Stomach (tissue), 19 donors: ENCODE data around the gene PPP4R4. TPM values are rescaled to one million over a fixed set of nuclear protein-coding genes. Genes with fewer than 3 reads are reported as not detected.
A peak's percentile ranks its signal among the peaks of the same experiment; 100 is the strongest.

ENCODE experiments used
- DNase-seq, 2 donors: peaks; one replicate each; pipeline versions ENCODE4 v3.0.0 to v3.0.0-alpha.2; 2013 to 2019
- H3K27ac ChIP-seq, 5 donors: fragments of 200-600 bp in 4 of 5; sonication (generic) in 4 of 5; one replicate each; pipeline ENCODE4 v1.5.1; 2013 to 2019; ENCODE audit warnings: mild to moderate bottlenecking in 1 of 5, moderate library complexity in 1 of 5
- H3K27me3 ChIP-seq, 3 donors: fragments of 200-600 bp; sonication (generic); one replicate each; pipeline ENCODE4 v1.5.1; 2017 to 2019; ENCODE audit warnings: mixed run types in 1 of 3
- H3K36me3 ChIP-seq, 4 donors: fragments of 200-600 bp; sonication (generic); 1 replicate in 3 of 4; 2 replicates in 1 of 4; pipeline ENCODE4 v1.5.1; 2016 to 2019
- H3K4me1 ChIP-seq, 4 donors: fragments of 200-600 bp; sonication (generic); one replicate each; pipeline ENCODE4 v1.5.1; 2016 to 2019
- H3K4me3 ChIP-seq, 4 donors: fragments of 200-600 bp; sonication (generic) in 3 of 4; one replicate each; pipeline ENCODE4 v1.5.1; 2016 to 2019; ENCODE audit warnings: mild to moderate bottlenecking in 1 of 4
- H3K9me3 ChIP-seq, 4 donors: fragments of 200-600 bp; sonication (generic); one replicate each; pipeline ENCODE4 v1.5.1; 2016 to 2019
- EP300 ChIP-seq: sonication (generic); formaldehyde crosslinking; IDR thresholded peaks from one replicate; pipeline ENCODE4 v1.6.1; 2017; ENCODE audit warnings: antibody characterized with exemption
- POLR2A ChIP-seq, 4 donors: fragments of 450-650 bp; IDR thresholded peaks; one replicate each; pipeline ENCODE4 v1.6.1; 2016; ENCODE audit warnings: antibody characterized with exemption in 4 of 4, control low read depth in 2 of 4, mild to moderate bottlenecking in 1 of 4, moderate library complexity in 1 of 4
- POLR2AphosphoS5 ChIP-seq, 3 donors: sonication (generic); formaldehyde crosslinking; IDR thresholded peaks; one replicate each; pipeline ENCODE4 v1.6.1; 2016; ENCODE audit warnings: antibody characterized with exemption in 3 of 3
- WGBS, 5 donors: extraction: QIAGEN DNeasy Blood & Tissue Kit in 3 of 5; methylation state at CpG; one replicate each; pipeline versions ENCODE4 v1.1.5 to v1.1.7; 2013 to 2018; 5-methylcytosine and 5-hydroxymethylcytosine counted together
- intact Hi-C: fragments of 100-400 bp; cut with DNase I; formaldehyde crosslinking; loops from one replicate; pipeline ENCODE4 v1.15.1; 2023; ENCODE audit warnings: low total_unique reads
- long read RNA-seq, 10 donors: transcript quantifications; one replicate each; lab custom pipeline, GENCODE V29; 2026
- polyA plus RNA-seq, 3 donors: library from polyadenylated mRNA; stranded (reverse); fragments of 200-250 nt; gene quantifications; one replicate each; pipeline ENCODE4 v1.2.3, GENCODE V29; 2013
- total RNA-seq, 5 donors: library from RNA; depleted of rRNA; stranded (reverse); fragments of >200 nt; gene quantifications; one replicate each; pipeline versions ENCODE4 v1.1.0 to v1.2.3, GENCODE V29; 2014 to 2016
- TF ChIP-seq, protein P1 (sequence below), 7 experiments: fragments of 450-650 bp in 4 of 7; fragments of 200-600 bp in 3 of 7; sonication (generic) in 3 of 7; IDR thresholded peaks; one replicate each; pipeline ENCODE4 v1.5.1; 2016 to 2019; ENCODE audit warnings: antibody characterized with exemption in 7 of 7, control low read depth in 2 of 7, mild to moderate bottlenecking in 1 of 7
- donor health status: healthy with polysubstance abuse.
- donor health status: Bipolar disorder and iron deficiency.
- donor health status: healthy.

Gene PPP4R4, protein sequence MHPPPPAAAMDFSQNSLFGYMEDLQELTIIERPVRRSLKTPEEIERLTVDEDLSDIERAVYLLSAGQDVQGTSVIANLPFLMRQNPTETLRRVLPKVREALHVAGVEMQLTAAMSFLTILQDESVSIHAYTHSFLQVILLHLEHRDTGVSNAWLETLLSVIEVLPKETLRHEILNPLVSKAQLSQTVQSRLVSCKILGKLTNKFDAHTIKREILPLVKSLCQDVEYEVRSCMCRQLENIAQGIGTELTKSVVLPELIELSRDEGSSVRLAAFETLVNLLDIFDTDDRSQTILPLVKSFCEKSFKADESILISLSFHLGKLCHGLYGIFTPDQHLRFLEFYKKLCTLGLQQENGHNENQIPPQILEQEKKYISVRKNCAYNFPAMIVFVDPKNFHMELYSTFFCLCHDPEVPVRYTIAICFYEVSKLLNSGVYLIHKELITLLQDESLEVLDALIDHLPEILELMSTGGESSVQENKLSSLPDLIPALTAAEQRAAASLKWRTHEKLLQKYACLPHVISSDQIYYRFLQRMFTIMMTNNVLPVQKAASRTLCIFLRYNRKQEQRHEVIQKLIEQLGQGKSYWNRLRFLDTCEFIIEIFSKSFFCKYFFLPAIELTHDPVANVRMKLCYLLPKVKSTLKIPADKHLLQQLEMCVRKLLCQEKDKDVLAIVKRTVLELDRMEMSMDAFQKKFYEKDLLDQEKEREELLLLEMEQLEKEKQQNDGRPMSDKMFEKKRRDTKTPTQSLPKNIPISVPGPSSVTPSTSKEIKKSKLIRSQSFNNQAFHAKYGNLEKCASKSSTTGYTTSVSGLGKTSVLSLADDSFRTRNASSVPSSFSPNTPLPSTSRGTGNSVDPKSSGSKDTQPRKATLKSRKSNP
- total RNA-seq (10 to 100 TPM in 1 of 5 donors, 1 to 10 TPM in 1, under 1 TPM in 2, not detected in 1; under 0.01 to 11.7 (median 0.77) TPM), polyA plus RNA-seq (1 to 10 TPM in 1 of 3 donors, under 1 TPM in 2; 0.28 to 1.1 (median 0.50) TPM)
- long read RNA-seq, donor 1, result 0 reads
- long read RNA-seq, donor 2, result 0 reads
- long read RNA-seq, donor 3, result 0 reads
- long read RNA-seq, donor 4, result 0 reads
- long read RNA-seq, donor 5, result 0 reads
- long read RNA-seq, donor 6, result 0 reads
- long read RNA-seq, donor 7, result 0 reads
- long read RNA-seq, donor 8, result 0 reads
- long read RNA-seq, donor 9, result 0 reads
- long read RNA-seq, donor 10, result 0 reads

DNA sequence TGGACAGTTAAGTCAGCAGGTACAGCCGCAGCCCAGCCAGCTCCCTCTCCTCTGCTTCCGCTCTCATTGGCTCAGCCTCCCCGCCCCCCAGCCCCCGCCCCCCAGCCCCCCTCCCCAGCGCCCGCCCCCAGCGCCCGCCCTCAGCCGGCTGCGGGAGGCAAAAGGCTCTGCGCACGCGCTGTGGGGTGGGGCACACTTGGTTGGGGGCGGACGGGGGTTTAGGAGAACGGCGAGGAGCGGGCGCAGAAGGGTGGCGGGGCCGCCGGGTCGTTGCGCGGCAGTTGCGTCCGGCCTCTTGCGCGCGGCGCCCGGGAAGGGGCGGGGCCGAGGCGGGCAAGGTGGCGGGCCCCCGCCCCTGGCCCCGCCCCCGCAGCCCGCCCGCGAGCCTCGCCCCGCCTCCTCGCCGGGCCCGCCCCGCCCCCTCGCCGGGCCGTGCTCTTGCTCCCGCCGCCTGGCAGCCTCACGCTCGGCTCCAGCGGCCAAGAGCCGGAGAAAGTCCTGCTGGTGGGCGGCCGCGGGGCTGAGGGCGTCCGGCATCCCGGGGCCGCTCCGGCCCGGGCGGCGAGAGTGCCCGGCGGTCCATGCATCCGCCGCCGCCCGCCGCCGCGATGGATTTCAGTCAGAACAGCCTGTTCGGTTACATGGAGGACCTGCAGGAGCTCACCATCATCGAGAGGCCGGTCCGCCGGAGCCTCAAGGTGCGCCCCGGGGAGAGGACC lies at the start of gene PPP4R4:
PPP4R4 (plus strand) TSS at position 438 of the 719 bp plus-strand sequence; CDS start at position 582, 144 bp downstream.
- WGBS, 5 donors, result 0 to 1% (median 0%) methylated on average over 3 to 80 of the region's 84 CpGs
- no peaks in the 10 kb centered on the region for H3K9me3 ChIP-seq
- H3K4me1 ChIP-seq, result peaks cover 13 to 25% (median 21%) of the 10 kb centered on the region in 4 donors
- peak within 1 kb of the TSS; percentile 61 to 68 (median 68) for H3K4me3 ChIP-seq
- H3K36me3 ChIP-seq, result no peaks in the 10 kb centered on the region
- intact Hi-C loops, result no loop called here
- TF ChIP-seq EP300 (no peak), POLR2AphosphoS5 (IDR thresholded peaks at IDR 0.05) (no peak), POLR2A (IDR thresholded peaks at IDR 0.05) (no peak)
- TF ChIP-seq, protein P1, sequence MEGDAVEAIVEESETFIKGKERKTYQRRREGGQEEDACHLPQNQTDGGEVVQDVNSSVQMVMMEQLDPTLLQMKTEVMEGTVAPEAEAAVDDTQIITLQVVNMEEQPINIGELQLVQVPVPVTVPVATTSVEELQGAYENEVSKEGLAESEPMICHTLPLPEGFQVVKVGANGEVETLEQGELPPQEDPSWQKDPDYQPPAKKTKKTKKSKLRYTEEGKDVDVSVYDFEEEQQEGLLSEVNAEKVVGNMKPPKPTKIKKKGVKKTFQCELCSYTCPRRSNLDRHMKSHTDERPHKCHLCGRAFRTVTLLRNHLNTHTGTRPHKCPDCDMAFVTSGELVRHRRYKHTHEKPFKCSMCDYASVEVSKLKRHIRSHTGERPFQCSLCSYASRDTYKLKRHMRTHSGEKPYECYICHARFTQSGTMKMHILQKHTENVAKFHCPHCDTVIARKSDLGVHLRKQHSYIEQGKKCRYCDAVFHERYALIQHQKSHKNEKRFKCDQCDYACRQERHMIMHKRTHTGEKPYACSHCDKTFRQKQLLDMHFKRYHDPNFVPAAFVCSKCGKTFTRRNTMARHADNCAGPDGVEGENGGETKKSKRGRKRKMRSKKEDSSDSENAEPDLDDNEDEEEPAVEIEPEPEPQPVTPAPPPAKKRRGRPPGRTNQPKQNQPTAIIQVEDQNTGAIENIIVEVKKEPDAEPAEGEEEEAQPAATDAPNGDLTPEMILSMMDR (IDR thresholded peaks at IDR 0.05), result no peak
- peak within 1 kb of the TSS; percentile 30 to 81 (median 63) for H3K27ac ChIP-seq
- DNase-seq, result peak; percentile 86 to 96
- peaks cover 0 to 78% (median 37%) of the 10 kb centered on the region in 3 donors for H3K27me3 ChIP-seq

- WGBS, 5 donors, result 79 to 96% (median 88%) methylated on average over 8 to 9 of the region's 9 CpGs
- Histone ChIP-seq H3K4me3 (no peak overlapping the region), H3K36me3 (peaks cover 0 to 25% (median 5%) of the 10 kb centered on the region in 4 donors), H3K27me3 (peaks cover 0 to 5% (median 0%) of the 10 kb centered on the region in 3 donors), H3K9me3 (peaks cover 0 to 11% (median 7%) of the 10 kb centered on the region in 4 donors), H3K4me1 (peaks cover under 1 to 17% (median 10%) of the 10 kb centered on the region in 4 donors), H3K27ac (no peak overlapping the region)
- TF ChIP-seq POLR2A (IDR thresholded peaks at IDR 0.05), result no peak
- no peak for TF ChIP-seq POLR2AphosphoS5 (IDR thresholded peaks at IDR 0.05)
- no peak for TF ChIP-seq EP300
- TF ChIP-seq, protein P1 (IDR thresholded peaks at IDR 0.05), result no peak
- intact Hi-C loops, result no loop called here
- peak in 1 of 2 donors; percentile 21 for DNase-seq
Observed at GRCh38 chr14:94124582-94125377, 49.3 kb upstream of the PPP4R4 start.

GRCh38 chr14:94125659-94126418 lies 48.3 kb upstream of the PPP4R4 start:
- Histone ChIP-seq H3K4me1 (peaks cover 7 to 25% (median 15%) of the 10 kb centered on the region in 4 donors), H3K9me3 (peaks cover 0 to under 1% (median 0%) of the 10 kb centered on the region in 4 donors), H3K4me3 (no peak overlapping the region), H3K27ac (no peak overlapping the region), H3K27me3 (peaks cover 0 to 5% (median 0%) of the 10 kb centered on the region in 3 donors), H3K36me3 (peaks cover 0 to 25% (median 5%) of the 10 kb centered on the region in 4 donors)
- intact Hi-C loops, result no loop called here
- no peak for TF ChIP-seq EP300
- no peak for TF ChIP-seq POLR2AphosphoS5 (IDR thresholded peaks at IDR 0.05)
- TF ChIP-seq, protein P1 (IDR thresholded peaks at IDR 0.05), result no peak
- TF ChIP-seq POLR2A (IDR thresholded peaks at IDR 0.05), result no peak
- peak in 1 of 2 donors; percentile 15 for DNase-seq
- WGBS, 5 donors, result 81 to 94% (median 93%) methylated on average over 6 of the region's 6 CpGs
